GM23248 (cell line): ENCODE measurements around the gene TSPOAP1. TPM values are rescaled to one million over a fixed set of nuclear protein-coding genes. Genes with fewer than 3 reads are reported as not detected.

Experiments used
- DNase-seq: peaks from one replicate; pipeline ENCODE4 v3.0.0-alpha.2; 2015
- H2AFZ ChIP-seq: fragments of 200-600 bp; sonication (generic); 2 replicates; pipeline ENCODE4 v1.6.1; 2016; ENCODE audit warnings: antibody characterized with exemption
- H3F3A ChIP-seq: fragments of 200-600 bp; sonication (generic); 2 replicates; pipeline ENCODE4 v1.6.1; 2016; ENCODE audit warnings: mild to moderate bottlenecking, antibody characterized with exemption, mixed run types; ENCODE audit not compliant: insufficient read depth
- H3K27ac ChIP-seq: fragments of 200-600 bp; sonication (generic); 2 replicates; pipeline ENCODE4 v1.5.1; 2016; ENCODE audit warnings: mild to moderate bottlenecking
- H3K27me3 ChIP-seq: fragments of 200-600 bp; sonication (generic); replicated peaks from 2 replicates; pipeline ENCODE4 v1.6.1; 2016; ENCODE audit warnings: mild to moderate bottlenecking; ENCODE audit not compliant: insufficient read depth
- H3K36me3 ChIP-seq: fragments of 200-600 bp; sonication (generic); 2 replicates; pipeline ENCODE4 v1.6.1; 2016; ENCODE audit warnings: low read depth, mild to moderate bottlenecking
- H3K4me1 ChIP-seq: fragments of 200-600 bp; sonication (generic); 2 replicates; pipeline ENCODE4 v1.6.1; 2016; ENCODE audit warnings: mild to moderate bottlenecking; ENCODE audit not compliant: insufficient read depth
- H3K4me2 ChIP-seq: fragments of 200-600 bp; sonication (generic); one replicate; pipeline ENCODE4 v1.6.1; 2016; ENCODE audit warnings: mild to moderate bottlenecking; ENCODE audit not compliant: unreplicated experiment
- H3K4me3 ChIP-seq: fragments of 200-600 bp; sonication (generic); 2 replicates; pipeline ENCODE4 v1.5.1; 2016; ENCODE audit warnings: mild to moderate bottlenecking
- H3K79me2 ChIP-seq: fragments of 200-600 bp; sonication (generic); 2 replicates; pipeline ENCODE4 v1.6.1; 2016; ENCODE audit warnings: mild to moderate bottlenecking; ENCODE audit not compliant: insufficient read depth
- H3K9ac ChIP-seq: fragments of 200-600 bp; sonication (generic); 2 replicates; pipeline ENCODE4 v1.6.1; 2016; ENCODE audit warnings: mild to moderate bottlenecking
- H3K9me2 ChIP-seq: fragments of 200-600 bp; sonication (generic); 2 replicates; pipeline ENCODE4 v1.6.1; 2016; ENCODE audit warnings: mixed run types, mild to moderate bottlenecking, moderate library complexity; ENCODE audit not compliant: insufficient read depth
- H3K9me3 ChIP-seq: fragments of 200-600 bp; sonication (generic); one replicate; pipeline ENCODE4 v1.6.1; 2017; ENCODE audit warnings: low read depth
- H4K20me1 ChIP-seq: fragments of 200-600 bp; sonication (generic); 2 replicates; pipeline ENCODE4 v1.6.0; 2016; ENCODE audit not compliant: insufficient read depth
- EZH2 ChIP-seq: fragments of 200-600 bp; sonication (generic); IDR thresholded peaks from 2 replicates; pipeline ENCODE4 v1.6.1; 2018; ENCODE audit warnings: antibody characterized with exemption, mild to moderate bottlenecking; ENCODE audit not compliant: insufficient read depth, poor library complexity, severe bottlenecking
- EZH2phosphoT487 ChIP-seq: fragments of 200-600 bp; sonication (generic); IDR thresholded peaks from 2 replicates; pipeline ENCODE4 v1.6.1; 2018; ENCODE audit warnings: antibody characterized with exemption, moderate library complexity, mild to moderate bottlenecking, low read depth; ENCODE audit not compliant: insufficient read depth
- WGBS, 2 experiments: methylation state at CpG; one replicate each; pipeline ENCODE4 v1.1.6; 2015 to 2017; ENCODE audit warnings: low lambda C conversion rate in 2 of 2, low coverage in 1 of 2; ENCODE audit errors: missing lambda C conversion rate in 2 of 2; 5-methylcytosine and 5-hydroxymethylcytosine counted together
- in situ Hi-C: fragments of 300-500 bp; cut with MboI; formaldehyde crosslinking; loops from 2 replicates; pipeline ENCODE4 v1.15.0; 2020
- polyA plus RNA-seq: library from polyadenylated mRNA; unstranded; fragments of >200 nt; fragmentation: Nextera tagmentation; extraction: Ambion mirVana; gene quantifications from 2 replicates; pipeline ENCODE4 v1.2.1, GENCODE V29; 2016
- total RNA-seq: library from RNA; depleted of rRNA; stranded (reverse); fragments of >200 nt; shearing (Covaris generic); gene quantifications from 2 replicates; pipeline ENCODE4 v1.2.3, GENCODE V29; 2014

The TSPOAP1 gene
- total and polyA plus RNA-seq, 2 experiments from 2014 or later = 0.76 to 1.0 TPM

- Histone ChIP-seq H4K20me1 (no peaks in the 10 kb centered on the region), H3K9me2 (no peaks in the 10 kb centered on the region), H3K79me2 (no peaks in the 10 kb centered on the region), H3K9ac (no peak overlapping the region), H3F3A (no peaks in the 10 kb centered on the region), H3K27ac (no peak overlapping the region), H3K36me3 (no peaks in the 10 kb centered on the region), H3K4me1 (no peaks in the 10 kb centered on the region), H2AFZ (no peak overlapping the region), H3K4me2 (no peak overlapping the region), H3K9me3 (no peaks in the 10 kb centered on the region), H3K4me3 (no peak overlapping the region), H3K27me3 (no peaks in the 10 kb centered on the region; the same call in 1 of the 2 replicates)
- 72 to 77% methylated on average over 21 to 22 of the region's 22 CpGs for WGBS, 2 experiments
- no peak for DNase-seq
- TF ChIP-seq EZH2 (no peak), EZH2phosphoT487 (no peak)
- in situ Hi-C loops = no loop called here
These were observed 29.0 kb upstream of the TSPOAP1 start for GRCh38 chr17:58357312-58358297.

GRCh38 chr17:58356231-58356630 lies 27.6 kb upstream of the TSPOAP1 start:
- Histone ChIP-seq H4K20me1 (no peaks in the 10 kb centered on the region), H3K4me3 (no peak overlapping the region), H3K79me2 (peaks cover 7% of the 10 kb centered on the region), H3K27me3 (no peaks in the 10 kb centered on the region; the same call in 1 of the 2 replicates), H3K9me2 (no peaks in the 10 kb centered on the region), H3K4me1 (no peaks in the 10 kb centered on the region), H3K9ac (no peak overlapping the region), H3K27ac (no peak overlapping the region), H3K36me3 (no peaks in the 10 kb centered on the region), H2AFZ (no peak overlapping the region), H3F3A (no peaks in the 10 kb centered on the region), H3K9me3 (no peaks in the 10 kb centered on the region), H3K4me2 (no peak overlapping the region)
- in situ Hi-C loops = no loop called here
- DNase-seq = no peak
- TF ChIP-seq EZH2 (no peak), EZH2phosphoT487 (no peak)
- 31 to 35% methylated on average over 1 of the region's 1 CpG for WGBS, 2 experiments

- in situ Hi-C loops = no loop called here
- H4K20me1 ChIP-seq = no peaks in the 10 kb centered on the region
- no peaks in the 10 kb centered on the region for H3K4me1 ChIP-seq
- no peaks in the 10 kb centered on the region for H3K9me2 ChIP-seq
- H3K27ac ChIP-seq = no peak overlapping the region
- no peaks in the 10 kb centered on the region for H3F3A ChIP-seq
- peaks cover 16% of the 10 kb centered on the region for H3K79me2 ChIP-seq
- DNase-seq = no peak
- no peaks in the 10 kb centered on the region for H3K27me3 ChIP-seq
- peaks cover 5% of the 10 kb centered on the region; the same call in 1 of the 2 replicates for H3K36me3 ChIP-seq
- no peak overlapping the region for H3K4me3 ChIP-seq
- no peaks in the 10 kb centered on the region for H3K9me3 ChIP-seq
- no peak overlapping the region for H3K9ac ChIP-seq
- TF ChIP-seq EZH2 (no peak), EZH2phosphoT487 (no peak)
- no peak overlapping the region for H2AFZ ChIP-seq
- H3K4me2 ChIP-seq = no peak overlapping the region
- WGBS, 2 experiments = 36 to 46% methylated on average over 6 of the region's 6 CpGs
These were observed 26.1 kb upstream of the TSPOAP1 start for GRCh38 chr17:58354541-58355216.

GRCh38 chr17:58353389-58353825 lies 24.8 kb upstream of the TSPOAP1 start:
- peak overlapping the region; percentile 90 for H3K4me3 ChIP-seq
- DNase-seq = no peak
- no peaks in the 10 kb centered on the region for H3K9me3 ChIP-seq
- no peak for TF ChIP-seq EZH2phosphoT487
- TF ChIP-seq EZH2 = no peak
- no peaks in the 10 kb centered on the region for H4K20me1 ChIP-seq
- in situ Hi-C loops = no loop called here
- H3K4me2 ChIP-seq = peak overlapping the region; percentile 96
- no peaks in the 10 kb centered on the region for H3K9me2 ChIP-seq
- no peaks in the 10 kb centered on the region for H3K4me1 ChIP-seq
- H3F3A ChIP-seq = no peaks in the 10 kb centered on the region
- H3K27me3 ChIP-seq = no peaks in the 10 kb centered on the region
- H3K9ac ChIP-seq = peak overlapping the region; percentile 92
- peak overlapping the region; percentile 85; the same call in 1 of the 2 replicates for H2AFZ ChIP-seq
- peaks cover 18% of the 10 kb centered on the region for H3K36me3 ChIP-seq
- 70 to 76% methylated on average over 4 of the region's 4 CpGs for WGBS, 2 experiments
- H3K27ac ChIP-seq = no peak overlapping the region
- H3K79me2 ChIP-seq = peaks cover 28% of the 10 kb centered on the region
